Astrocyte (in vitro differentiated cells and primary cell): Measurements from ENCODE around the gene URB1. TPM values are rescaled to one million over a fixed set of nuclear protein-coding genes. Genes with fewer than 3 reads are reported as not detected.

Experiments used
- DNase-seq: peaks from one replicate; pipeline ENCODE4 v3.0.0-alpha.2; 2010; ENCODE audit warnings: low read depth
- FAIRE-seq: peaks from 2 replicates; lab custom pipeline; 2011; peaks lifted over from hg19 to GRCh38; lab: Jason Lieb, UNC
- H2AFZ ChIP-seq: 2 replicates; pipeline ENCODE4 v1.6.0; 2012; ENCODE audit warnings: low read depth, low read length, inconsistent platforms
- H3K27ac ChIP-seq: 2 replicates; pipeline ENCODE4 v1.5.1; 2011; ENCODE audit warnings: low read depth, low read length, inconsistent platforms
- H3K27me3 ChIP-seq: 2 replicates; pipeline ENCODE4 v1.6.0; 2011; ENCODE audit warnings: low read length, inconsistent platforms; ENCODE audit not compliant: insufficient read depth
- H3K36me3 ChIP-seq: 2 replicates; pipeline ENCODE4 v1.5.1; 2011; ENCODE audit warnings: low read length, inconsistent platforms; ENCODE audit not compliant: insufficient read depth
- H3K4me1 ChIP-seq: 2 replicates; pipeline ENCODE4 v1.5.1; 2011; ENCODE audit warnings: low read length, inconsistent platforms; ENCODE audit not compliant: insufficient read depth
- H3K4me2 ChIP-seq: 2 replicates; pipeline ENCODE4 v1.6.0; 2012; ENCODE audit warnings: low read length, inconsistent platforms
- H3K4me3 ChIP-seq: 2 replicates; pipeline ENCODE4 v1.5.1; 2011; ENCODE audit warnings: low read depth, mild to moderate bottlenecking, low read length, inconsistent platforms; ENCODE audit not compliant: insufficient read depth
- H3K79me2 ChIP-seq: 2 replicates; pipeline ENCODE4 v1.6.0; 2012; ENCODE audit warnings: mild to moderate bottlenecking, low read length, inconsistent platforms; ENCODE audit not compliant: insufficient read depth
- H3K9ac ChIP-seq: 2 replicates; pipeline ENCODE4 v1.6.0; 2012; ENCODE audit warnings: mild to moderate bottlenecking, low read length, inconsistent platforms
- H3K9me3 ChIP-seq: 2 replicates; pipeline ENCODE4 v1.5.1; 2012; ENCODE audit warnings: low read depth, mild to moderate bottlenecking, low read length, inconsistent platforms; ENCODE audit not compliant: insufficient read depth
- H4K20me1 ChIP-seq: 2 replicates; pipeline ENCODE4 v1.6.0; 2012; ENCODE audit warnings: low read length, inconsistent platforms; ENCODE audit not compliant: insufficient read depth
- H3K27ac Mint-ChIP-seq: one replicate; pipeline ENCODE4 v1.8.0; 2021; ENCODE audit warnings: mild to moderate bottlenecking, mixed read lengths; ENCODE audit not compliant: unreplicated experiment
- H3K27me3 Mint-ChIP-seq: one replicate; pipeline ENCODE4 v1.8.0; 2021; ENCODE audit warnings: low read depth, mixed read lengths; ENCODE audit not compliant: unreplicated experiment
- H3K36me3 Mint-ChIP-seq: one replicate; pipeline ENCODE4 v1.8.0; 2021; ENCODE audit warnings: low read depth, mixed read lengths; ENCODE audit not compliant: unreplicated experiment
- H3K4me1 Mint-ChIP-seq: one replicate; pipeline ENCODE4 v1.8.0; 2021; ENCODE audit warnings: low read depth, mixed read lengths; ENCODE audit not compliant: unreplicated experiment
- H3K4me3 Mint-ChIP-seq: one replicate; pipeline ENCODE4 v1.8.0; 2021; ENCODE audit warnings: mild to moderate bottlenecking, moderate library complexity, mixed read lengths; ENCODE audit not compliant: unreplicated experiment
- H3K9me3 Mint-ChIP-seq: one replicate; pipeline ENCODE4 v1.8.0; 2021; ENCODE audit warnings: mild to moderate bottlenecking, mixed read lengths; ENCODE audit not compliant: unreplicated experiment
- EZH2 ChIP-seq: IDR thresholded peaks from 2 replicates; pipeline ENCODE4 v1.6.1; 2012; ENCODE audit warnings: mild to moderate bottlenecking, low read length, inconsistent platforms; ENCODE audit not compliant: insufficient read depth
- total RNA-seq: library from RNA; stranded (reverse); gene quantifications from 2 replicates; pipeline ENCODE4 v1.2.1, GENCODE V29; 2021
- TF ChIP-seq, protein P1 (sequence below): IDR thresholded peaks from 2 replicates; pipeline ENCODE4 v1.5.1; 2011; ENCODE audit warnings: low read depth, mild to moderate bottlenecking, inconsistent platforms, low read length, moderate library complexity; ENCODE audit not compliant: insufficient read depth

The URB1 gene
- total RNA-seq, 1 donor from 2014 or later, result 19.2 TPM

DNA sequence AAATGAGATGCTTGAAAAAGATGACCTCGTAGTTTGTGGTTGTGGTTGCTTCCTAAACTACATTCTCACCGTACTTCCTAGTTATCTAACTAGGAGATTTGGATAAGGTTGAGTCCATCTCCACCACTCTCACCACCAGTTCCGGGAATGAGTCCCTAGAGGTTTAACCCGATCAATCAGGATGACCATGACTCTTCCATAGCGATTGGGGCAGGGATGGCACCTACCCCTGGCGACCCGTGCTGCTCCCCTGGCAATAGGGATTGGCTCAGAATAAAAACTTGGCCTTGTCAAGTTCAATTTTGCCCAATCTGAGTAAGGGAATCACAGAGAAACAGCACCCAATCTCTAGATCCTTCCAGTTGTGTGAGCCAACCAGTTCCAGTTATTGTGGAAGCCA, 111.3 kb downstream of the URB1 start:
- H3K27me3 Mint-ChIP-seq, result no peaks in the 10 kb centered on the region
- H3K4me1 Mint-ChIP-seq, result no peaks in the 10 kb centered on the region
- H3K9me3 Mint-ChIP-seq, result peaks cover 2% of the 10 kb centered on the region
- Histone ChIP-seq H3K27me3 (no peaks in the 10 kb centered on the region), H3K9me3 (no peaks in the 10 kb centered on the region), H3K9ac (no peak overlapping the region), H3K4me3 (no peak overlapping the region), H3K27ac (no peak overlapping the region), H2AFZ (no peak overlapping the region), H3K4me2 (no peak overlapping the region), H4K20me1 (no peaks in the 10 kb centered on the region), H3K36me3 (no peaks in the 10 kb centered on the region), H3K4me1 (peaks cover 12% of the 10 kb centered on the region), H3K79me2 (peaks cover 17% of the 10 kb centered on the region)
- no peak overlapping the region for H3K4me3 Mint-ChIP-seq
- no peak for TF ChIP-seq EZH2
- TF ChIP-seq, protein P1, sequence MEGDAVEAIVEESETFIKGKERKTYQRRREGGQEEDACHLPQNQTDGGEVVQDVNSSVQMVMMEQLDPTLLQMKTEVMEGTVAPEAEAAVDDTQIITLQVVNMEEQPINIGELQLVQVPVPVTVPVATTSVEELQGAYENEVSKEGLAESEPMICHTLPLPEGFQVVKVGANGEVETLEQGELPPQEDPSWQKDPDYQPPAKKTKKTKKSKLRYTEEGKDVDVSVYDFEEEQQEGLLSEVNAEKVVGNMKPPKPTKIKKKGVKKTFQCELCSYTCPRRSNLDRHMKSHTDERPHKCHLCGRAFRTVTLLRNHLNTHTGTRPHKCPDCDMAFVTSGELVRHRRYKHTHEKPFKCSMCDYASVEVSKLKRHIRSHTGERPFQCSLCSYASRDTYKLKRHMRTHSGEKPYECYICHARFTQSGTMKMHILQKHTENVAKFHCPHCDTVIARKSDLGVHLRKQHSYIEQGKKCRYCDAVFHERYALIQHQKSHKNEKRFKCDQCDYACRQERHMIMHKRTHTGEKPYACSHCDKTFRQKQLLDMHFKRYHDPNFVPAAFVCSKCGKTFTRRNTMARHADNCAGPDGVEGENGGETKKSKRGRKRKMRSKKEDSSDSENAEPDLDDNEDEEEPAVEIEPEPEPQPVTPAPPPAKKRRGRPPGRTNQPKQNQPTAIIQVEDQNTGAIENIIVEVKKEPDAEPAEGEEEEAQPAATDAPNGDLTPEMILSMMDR, result no peak
- FAIRE-seq, result no peak
- DNase-seq, result peak; percentile 18
- H3K27ac Mint-ChIP-seq, result no peak overlapping the region
- peaks cover 1% of the 10 kb centered on the region for H3K36me3 Mint-ChIP-seq

DNA sequence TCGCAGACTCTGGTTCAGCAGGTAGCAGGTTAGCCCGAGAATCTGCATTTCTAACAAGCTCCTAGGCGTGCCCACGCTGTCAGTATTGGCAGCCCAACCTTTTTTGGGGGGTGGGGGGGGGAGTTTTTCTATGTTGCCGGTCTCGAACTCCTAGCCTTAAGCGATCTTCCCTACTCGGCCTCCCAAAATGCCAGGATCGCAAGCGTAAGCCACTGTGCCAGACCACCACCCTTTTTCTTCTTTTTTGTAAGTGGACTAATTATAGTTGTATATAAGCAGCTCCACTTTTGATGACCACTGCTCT, 113.5 kb downstream of the URB1 start:
- no peaks in the 10 kb centered on the region for H3K4me1 Mint-ChIP-seq
- H2AFZ ChIP-seq, result peak overlapping the region; percentile 68
- TF ChIP-seq, protein P1, result no peak
- TF ChIP-seq EZH2, result no peak
- peak overlapping the region; percentile 89 for H3K4me3 ChIP-seq
- peak overlapping the region; percentile 60 for H3K27ac ChIP-seq
- no peaks in the 10 kb centered on the region for H3K9me3 ChIP-seq
- H3K9me3 Mint-ChIP-seq, result no peaks in the 10 kb centered on the region
- H3K36me3 ChIP-seq, result no peaks in the 10 kb centered on the region
- peaks cover 12% of the 10 kb centered on the region for H3K4me1 ChIP-seq
- no peaks in the 10 kb centered on the region for H3K27me3 ChIP-seq
- no peaks in the 10 kb centered on the region for H4K20me1 ChIP-seq
- DNase-seq (no peak), FAIRE-seq (no peak)
- peak overlapping the region; percentile 78 for H3K9ac ChIP-seq
- H3K4me2 ChIP-seq, result peak overlapping the region; percentile 94
- peak overlapping the region; percentile 97 for H3K4me3 Mint-ChIP-seq
- no peaks in the 10 kb centered on the region for H3K36me3 Mint-ChIP-seq
- H3K27ac Mint-ChIP-seq, result peak overlapping the region; percentile 55
- peaks cover 17% of the 10 kb centered on the region for H3K79me2 ChIP-seq
- H3K27me3 Mint-ChIP-seq, result no peaks in the 10 kb centered on the region

DNA sequence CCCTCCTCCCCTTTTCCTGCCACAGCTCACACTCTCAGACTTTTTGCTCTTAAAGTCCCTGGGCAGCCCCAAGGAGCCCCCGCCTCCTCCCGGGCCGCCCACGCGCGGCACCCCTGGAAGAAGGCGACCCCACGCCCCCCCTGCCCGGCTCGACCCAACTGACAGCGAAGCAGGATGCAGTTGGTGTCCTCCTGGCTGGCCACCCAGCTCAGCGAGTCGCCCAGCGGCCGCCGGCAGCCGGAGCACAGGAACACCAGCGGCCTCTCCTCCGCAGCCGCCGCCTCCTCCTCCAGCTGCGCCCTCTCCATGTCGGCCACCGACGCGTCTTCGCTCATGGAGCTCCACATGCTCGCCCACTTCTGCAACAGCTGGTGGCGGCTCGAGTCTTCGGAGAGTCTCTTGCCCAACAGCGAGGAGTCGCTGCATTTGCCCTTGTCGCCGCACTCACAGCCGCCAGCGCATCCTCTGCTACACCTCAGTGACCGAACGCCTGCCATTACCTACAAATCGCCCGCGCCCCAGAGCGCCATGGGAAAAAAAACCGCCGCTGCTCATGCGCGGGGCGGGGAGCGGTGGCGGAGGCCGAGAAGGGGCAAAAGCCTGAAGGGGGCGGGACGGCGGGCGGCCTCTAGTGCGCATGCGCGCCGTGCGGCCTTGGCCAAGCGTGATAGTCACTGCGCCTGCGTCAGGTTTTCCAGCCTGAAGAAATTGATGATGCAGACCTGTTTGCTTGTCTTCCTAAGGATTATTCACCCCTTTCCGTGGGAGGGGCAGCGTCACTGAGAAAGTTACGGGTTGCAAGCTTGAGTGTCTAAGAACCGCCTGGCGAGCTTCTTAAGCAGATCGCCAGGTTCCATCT, 114.1 kb downstream of the URB1 start, which contains the start of gene MIS18A:
Gene MIS18A, minus strand, starts transcription at position 532 of the 859 bp plus-strand sequence. Its CDS starts 35 bp downstream, at position 497.
- peak within 1 kb of the TSS; percentile 89 for H3K4me3 ChIP-seq
- Mint-ChIP-seq H3K4me3 (peak within 1 kb of the TSS; percentile 97), H3K36me3 (no peaks in the 10 kb centered on the region), H3K27me3 (no peaks in the 10 kb centered on the region), H3K4me1 (no peaks in the 10 kb centered on the region), H3K27ac (peak within 1 kb of the TSS; percentile 75), H3K9me3 (no peaks in the 10 kb centered on the region)
- H3K27ac ChIP-seq, result peak within 1 kb of the TSS; percentile 60
- peaks cover 2% of the 10 kb centered on the region for H3K36me3 ChIP-seq
- no peaks in the 10 kb centered on the region for H3K9me3 ChIP-seq
- TF ChIP-seq EZH2, result no peak
- TF ChIP-seq, protein P1, result no peak
- H4K20me1 ChIP-seq, result no peaks in the 10 kb centered on the region
- H3K4me2 ChIP-seq, result peak within 1 kb of the TSS; percentile 94
- peak within 1 kb of the TSS; percentile 93 for H2AFZ ChIP-seq
- FAIRE-seq (peak; percentile 88), DNase-seq (peak; percentile 92)
- H3K27me3 ChIP-seq, result no peaks in the 10 kb centered on the region
- peak within 1 kb of the TSS; percentile 78 for H3K9ac ChIP-seq
- peaks cover 17% of the 10 kb centered on the region for H3K79me2 ChIP-seq
- peaks cover 12% of the 10 kb centered on the region for H3K4me1 ChIP-seq
